ENCODE results near the gene GPX2. TPM values are rescaled to one million over a fixed set of nuclear protein-coding genes. Genes with fewer than 3 reads are reported as not detected.

Gene GPX2
- total and polyA plus RNA-seq, 2 of the 4 experiments (the other 2 are of a cell fraction): not detected

GRCh38 chr14:64939817-64940190, 2.7 kb downstream of the GPX2 start:
- Histone ChIP-seq H3K79me1 (ENCODE audit: low read depth in 1 of 2, low read length in 2 of 2) (peaks cover 0 to 3% of the 10 kb centered on the region in 2 experiments; a peak in 1 of 4 replicates), H4K8ac (ENCODE audit: low read depth in 2 of 2, low read length in 2 of 2) (no peak overlapping the region), H3K27ac (ENCODE audit: insufficient read depth, low read length) (no peak overlapping the region), H3K36me3 (ENCODE audit: control insufficient read depth, insufficient read depth, low read length) (peaks cover 8% of the 10 kb centered on the region), H3K9me3 (ENCODE audit: control insufficient read depth, insufficient read depth, low read length) (no peaks in the 10 kb centered on the region), H2AK9ac (replicated peaks; ENCODE audit: low read depth, low read length, poor library complexity) (no peak overlapping the region), H3K9me1 (ENCODE audit: insufficient read depth, low read length) (peaks cover 4% of the 10 kb centered on the region; the same call in 1 of the 2 replicates), H3K23ac (ENCODE audit: low read depth, low read length) (no peak overlapping the region), H3K4me2 (ENCODE audit: low read depth, low read length) (no peak overlapping the region), H3K4me3 (ENCODE audit: insufficient read depth, low read depth, low read length) (no peak overlapping the region), H2AK5ac (ENCODE audit: low read depth, low read length) (no peak overlapping the region), H3K4ac (ENCODE audit: low read depth, low read length) (no peak overlapping the region), H3K18ac (ENCODE audit: low read depth, low read length) (no peak overlapping the region), H3K4me1 (ENCODE audit: control insufficient read depth, insufficient read depth, low read length) (no peaks in the 10 kb centered on the region), H3K9ac (ENCODE audit: low read depth, low read length) (no peak overlapping the region), H4K20me1 (ENCODE audit: insufficient read depth, low read length) (no peaks in the 10 kb centered on the region; the same call in 1 of the 2 replicates), H4K5ac (ENCODE audit: low read depth, low read length) (no peak overlapping the region), H2BK5ac (ENCODE audit: low read depth, low read length, poor library complexity, severe bottlenecking) (no peak overlapping the region), H2BK20ac (ENCODE audit: low read depth, low read length) (no peak overlapping the region), H3K14ac (replicated peaks; ENCODE audit: low read depth, low read length) (no peak overlapping the region), H2BK15ac (ENCODE audit: low read depth, low read length) (no peak overlapping the region), H3K27me3 (ENCODE audit: control insufficient read depth, insufficient read depth, low read length) (no peaks in the 10 kb centered on the region), H2AFZ (replicated peaks; ENCODE audit: low read length, poor library complexity) (no peak overlapping the region), H3K56ac (ENCODE audit: extremely low read depth, insufficient read depth, low read length) (no peak overlapping the region), H2BK120ac (ENCODE audit: low read depth, low read length) (no peak overlapping the region), H4K91ac (ENCODE audit: insufficient read depth, low read depth, low read length) (no peak overlapping the region)
- intact Hi-C loops (cut with micrococcal nuclease) (no loop called here), dilution Hi-C loops (cut with HindIII; ENCODE audit: low sequenced_read_pairs, unreplicated experiment) (no loop called here), in situ Hi-C loops (cut with MboI; ENCODE audit: low sequenced_read_pairs) (no loop called here)
- WGBS, 2 experiments (ENCODE audit: extremely low coverage in 2 of 2, insufficient read length in 1 of 2): no CpG with 5 or more reads among the region's 3 CpGs
- BruUV-seq (replicated peaks): no TSS peak
- ATAC-seq (ENCODE audit: low read depth) (no peak), DNase-seq (no peak)
- POLR2A ChIA-PET (ENCODE audit: unreplicated experiment): no interaction called here
- CTCF ChIA-PET: no interaction called here
- TF ChIP-seq POLR2A (IDR thresholded peaks at IDR 0.05; ENCODE audit: low read depth, low read length) (no peak), CTCF (conservative IDR thresholded peaks at IDR 0.05; ENCODE audit: low read depth, low read length) (no peak), RCOR1 (IDR thresholded peaks at IDR 0.05; ENCODE audit: insufficient replicate concordance, low read length) (no peak), FOS (IDR thresholded peaks at IDR 0.05; ENCODE audit: low read depth, low read length) (no peak), MXI1 (IDR thresholded peaks at IDR 0.05; ENCODE audit: borderline replicate concordance, low read depth, low read length) (no peak), RAD21 (IDR thresholded peaks at IDR 0.05; ENCODE audit: low read length) (no peak), CHD1 (IDR thresholded peaks at IDR 0.05; ENCODE audit: low read depth, low read length) (no peak), MAZ (IDR thresholded peaks at IDR 0.05; ENCODE audit: borderline replicate concordance, low read depth, low read length) (no peak), CEBPB (IDR thresholded peaks at IDR 0.05; ENCODE audit: low read depth, low read length) (no peak), MAFK (IDR thresholded peaks at IDR 0.05; ENCODE audit: low read depth, low read length) (no peak), USF2 (IDR thresholded peaks at IDR 0.05; ENCODE audit: low read depth, low read length) (no peak), SMC3 (IDR thresholded peaks at IDR 0.05; ENCODE audit: low read depth, low read length) (no peak), NFE2L2 (IDR thresholded peaks at IDR 0.05; ENCODE audit: low read depth, low read length) (no peak)
